Measurements from ENCODE around the gene TLDC2. TPM values are rescaled to one million over a fixed set of nuclear protein-coding genes. Genes with fewer than 3 reads are reported as not detected.
"Not testable (repeated sequence)": the region's sequence is repeated elsewhere in the genome, so short reads cannot be mapped to it uniquely, and the experiment has no call there.

TLDC2 gene
- total RNA-seq, 4 donors from 2014 or later: not detected

- Histone ChIP-seq H3K4me1 (peaks cover 59% of the 10 kb centered on the region), H3K27me3 (no peaks in the 10 kb centered on the region), H3K4me3 (no peak overlapping the region), H3K36me3 (peaks cover 38% of the 10 kb centered on the region), H3K9me3 (no peaks in the 10 kb centered on the region), H3K27ac (peak overlapping the region; percentile 58)
- TF ChIP-seq CTCF (IDR thresholded peaks at IDR 0.05) (no peak), EP300 (IDR thresholded peaks at IDR 0.05) (no peak), POLR2A (IDR thresholded peaks at IDR 0.05) (no peak), POLR2AphosphoS5 (IDR thresholded peaks at IDR 0.05) (no peak)
- DNase-seq (ENCODE audit: low spot score in 2 of 2): peak in 1 of 2 donors; percentile 31
- 84% methylated on average over 8 of the region's 8 CpGs for WGBS
These were observed 60.4 kb downstream of the TLDC2 start for GRCh38 chr20:36936341-36936740.

GRCh38 chr20:36936761-36937401 lies 60.9 kb downstream of the TLDC2 start:
- peak overlapping the region; percentile 58 for H3K27ac ChIP-seq
- peaks cover 61% of the 10 kb centered on the region for H3K4me1 ChIP-seq
- peak in 1 of 2 donors; percentile 52 for DNase-seq (ENCODE audit: low spot score in 2 of 2)
- H3K9me3 ChIP-seq, H3K4me3 ChIP-seq, H3K27me3 ChIP-seq: not testable (repeated sequence)
- WGBS: 72% methylated on average over 9 of the region's 9 CpGs
- peak in 1 of 3 donors; percentile 41 for TF ChIP-seq POLR2AphosphoS5 (IDR thresholded peaks at IDR 0.05)
- H3K36me3 ChIP-seq: peaks cover 35% of the 10 kb centered on the region

DNA sequence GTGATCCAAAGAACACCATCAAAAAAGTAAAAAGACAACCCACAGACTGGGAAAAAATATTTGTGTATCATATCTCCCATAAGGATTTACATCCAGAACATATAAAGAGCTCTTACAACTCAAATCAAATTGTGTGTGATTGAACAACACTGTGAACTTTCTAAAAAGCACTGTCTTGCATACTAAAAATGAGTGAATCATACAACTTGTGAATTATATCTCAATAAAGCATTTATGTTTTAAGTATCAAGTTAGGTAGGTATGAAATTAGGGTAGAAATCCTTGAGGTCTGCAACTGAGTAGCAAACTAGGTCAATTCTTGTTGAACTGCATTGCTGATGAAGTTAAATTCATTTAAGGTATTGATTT lies 61.4 kb downstream of the TLDC2 start:
- no peaks in the 10 kb centered on the region for H3K27me3 ChIP-seq
- no peak for DNase-seq (ENCODE audit: low spot score in 2 of 2)
- peak overlapping the region; percentile 56 for H3K27ac ChIP-seq
- TF ChIP-seq CTCF (IDR thresholded peaks at IDR 0.05) (no peak), POLR2AphosphoS5 (IDR thresholded peaks at IDR 0.05) (no peak), EP300 (IDR thresholded peaks at IDR 0.05) (no peak), POLR2A (IDR thresholded peaks at IDR 0.05) (no peak)
- H3K4me3 ChIP-seq: no peak overlapping the region
- H3K4me1 ChIP-seq: peaks cover 66% of the 10 kb centered on the region
- H3K9me3 ChIP-seq: no peaks in the 10 kb centered on the region
- H3K36me3 ChIP-seq: peaks cover 33% of the 10 kb centered on the region

- H3K36me3 ChIP-seq: peaks cover 19% of the 10 kb centered on the region
- H3K27ac ChIP-seq: peak overlapping the region; percentile 93
- no peaks in the 10 kb centered on the region for H3K9me3 ChIP-seq
- WGBS: 0% methylated on average over 1 of the region's 1 CpG
- TF ChIP-seq POLR2AphosphoS5 (IDR thresholded peaks at IDR 0.05) (no peak), EP300 (IDR thresholded peaks at IDR 0.05) (no peak), POLR2A (IDR thresholded peaks at IDR 0.05) (no peak), CTCF (IDR thresholded peaks at IDR 0.05) (no peak)
- H3K4me1 ChIP-seq: peaks cover 87% of the 10 kb centered on the region
- DNase-seq (ENCODE audit: low spot score in 2 of 2): peak in 1 of 2 donors; percentile 54
- H3K4me3 ChIP-seq: no peak overlapping the region
- H3K27me3 ChIP-seq: no peaks in the 10 kb centered on the region
These were observed 65.5 kb downstream of the TLDC2 start for GRCh38 chr20:36941401-36941835.

Other genes with a start within 250 kb of the TLDC2 start
- gene SLA2, start 229.9 kb upstream of the TLDC2 start, total RNA-seq: under 1 TPM in 2 of 4 donors, not detected in 2; 0.30 to 0.97 TPM
- 10 to 100 TPM; 19.2 to 24.2 (median 22.7) TPM for gene NDRG3, start 130.0 kb upstream of the TLDC2 start, total RNA-seq
- 10 to 100 TPM in 1 of 4 donors, 1 to 10 TPM in 3; 6.7 to 13.5 (median 9.6) TPM for gene DSN1, start 102.4 kb upstream of the TLDC2 start, total RNA-seq
- gene SAMHD1, start 75.6 kb downstream of the TLDC2 start, total RNA-seq: 10 to 100 TPM; 32.9 to 77.4 (median 44.2) TPM
- gene RBL1, start 219.9 kb downstream of the TLDC2 start, total RNA-seq: 10 to 100 TPM in 1 of 4 donors, 1 to 10 TPM in 3; 7.5 to 11.5 (median 8.9) TPM